HepG2 (cell line): ENCODE measurements around the gene SLC48A1. TPM values are rescaled to one million over a fixed set of nuclear protein-coding genes. Genes with fewer than 3 reads are reported as not detected.

Source experiments
- ATAC-seq: fragments of 200-7000 bp; cut with Tn5 transposase; 3 replicates; pipeline ENCODE4 v1.9.1; 2020; ENCODE audit warnings: mild to moderate bottlenecking, moderate library complexity
- BruUV-seq: library from RNA; stranded (reverse); fragments of 400-500 nt; replicated peaks from 2 replicates; lab custom pipeline; 2021; lab: Mats Ljungman, UMichigan
- CTCF ChIA-PET: fragments of 300-600 bp; formaldehyde crosslinking; extraction: SDS; loops from one replicate; lab custom pipeline; 2021; ENCODE audit warnings: low total read pairs, inconsistent platforms, low intra/inter-chr PET ratio; lab: Yijun Ruan, JAX
- POLR2A ChIA-PET: fragments of 350-600 bp; sonication (Branson Sonifier 250); formaldehyde crosslinking; loops from one replicate; lab custom pipeline; 2020; ENCODE audit warnings: antibody characterized with exemption, inconsistent platforms; lab: Yijun Ruan, JAX
- DNase-seq: peaks from one replicate; pipeline ENCODE4 v3.0.0-alpha.2; 2015; ENCODE audit warnings: low spot score
- FAIRE-seq: peaks from 3 replicates; lab custom pipeline; 2011; peaks lifted over from hg19 to GRCh38; lab: Jason Lieb, UNC
- H2AFZ ChIP-seq: one replicate; pipeline ENCODE4 v1.6.1; 2011; ENCODE audit warnings: low read length, inconsistent platforms
- H3K27ac ChIP-seq: fragments of 300-600 bp; 3 replicates; pipeline ENCODE4 v1.8.0; 2011; ENCODE audit warnings: mixed run types, mild to moderate bottlenecking, mixed read lengths, low read length, inconsistent platforms; ENCODE audit not compliant: insufficient read depth; ENCODE audit errors: extremely low read length
- H3K27me3 ChIP-seq, 2 experiments: fragments of 200-600 bp in 1 of 2; 2 replicates in 1 of 2; 3 replicates in 1 of 2; pipeline versions ENCODE4 v1.6.0 to v1.8.0; 2011; ENCODE audit warnings: low read length in 2 of 2, mild to moderate bottlenecking in 2 of 2, moderate library complexity in 2 of 2, inconsistent platforms in 1 of 2; ENCODE audit not compliant: insufficient read depth in 2 of 2, control insufficient read depth in 1 of 2
- H3K36me3 ChIP-seq, 2 experiments: fragments of 200-600 bp in 1 of 2; replicated peaks in 1 of 2; 2 replicates in 1 of 2; 3 replicates in 1 of 2; pipeline versions ENCODE4 v1.5.1 to v1.8.0; 2011; ENCODE audit warnings: low read length in 2 of 2, inconsistent platforms in 1 of 2; ENCODE audit not compliant: insufficient read depth in 2 of 2, control insufficient read depth in 1 of 2
- H3K4me1 ChIP-seq: 2 replicates; pipeline ENCODE4 v1.5.1; 2012; ENCODE audit warnings: low read length, inconsistent platforms; ENCODE audit not compliant: insufficient read depth
- H3K4me2 ChIP-seq: 2 replicates; pipeline ENCODE4 v1.6.0; 2011; ENCODE audit warnings: low read depth, low read length, inconsistent platforms
- H3K4me3 ChIP-seq, 3 experiments: fragments of 200-600 bp in 1 of 3; sonication (generic), shearing (Covaris generic) in 1 of 3; replicated peaks in 1 of 3; 2 replicates each; pipeline ENCODE4 v1.5.1; 2011 to 2016; ENCODE audit warnings: low read length in 3 of 3, inconsistent platforms in 2 of 3, low read depth in 2 of 3, mild to moderate bottlenecking in 2 of 3, control low read depth in 1 of 3, mixed read lengths in 1 of 3; ENCODE audit not compliant: insufficient read depth in 1 of 3
- H3K79me2 ChIP-seq: one replicate; pipeline ENCODE4 v1.6.1; 2011; ENCODE audit warnings: low read length, inconsistent platforms; ENCODE audit not compliant: insufficient read depth
- H3K9ac ChIP-seq: 2 replicates; pipeline ENCODE4 v1.6.0; 2011; ENCODE audit warnings: mild to moderate bottlenecking, low read depth, low read length, inconsistent platforms; ENCODE audit not compliant: insufficient read depth
- H3K9me3 ChIP-seq: 2 replicates; pipeline ENCODE4 v1.5.1; 2012; ENCODE audit warnings: mild to moderate bottlenecking, low read length
- H4K20me1 ChIP-seq: 2 replicates; pipeline ENCODE4 v1.6.0; 2011; ENCODE audit warnings: inconsistent platforms, mild to moderate bottlenecking, low read length, moderate library complexity; ENCODE audit not compliant: insufficient read depth
- ELF3 ChIP-seq: IDR thresholded peaks from 2 replicates; pipeline ENCODE4 v1.6.1; 2016; ENCODE audit warnings: missing genetic modification reagents, missing compliant biosample characterization
- GATAD2A ChIP-seq: IDR thresholded peaks from 2 replicates; pipeline ENCODE4 v1.6.1; 2016
- HIC2 ChIP-seq: sonication (generic); formaldehyde crosslinking; IDR thresholded peaks from 2 replicates; pipeline ENCODE4 v1.9.0; 2022; ENCODE audit warnings: low read depth, missing genetic modification reagents
- ISX ChIP-seq: sonication (generic); formaldehyde crosslinking; conservative IDR thresholded peaks from 2 replicates; pipeline ENCODE4 v1.5.0; 2020; ENCODE audit warnings: missing genetic modification reagents
- ONECUT2 ChIP-seq: sonication (generic); formaldehyde crosslinking; IDR thresholded peaks from 2 replicates; pipeline ENCODE4 v1.4.0; 2020; ENCODE audit warnings: missing genetic modification reagents
- RFX1 ChIP-seq: fragments of 450-650 bp; IDR thresholded peaks from 2 replicates; pipeline ENCODE4 v1.6.1; 2017
- SYNCRIP ChIP-seq: fragments of 200-400 bp; formaldehyde crosslinking; IDR thresholded peaks from 2 replicates; pipeline ENCODE4 v1.6.1; 2018; ENCODE audit warnings: mild to moderate bottlenecking, low read depth, low read length; ENCODE audit not compliant: insufficient read depth
- TOPORS ChIP-seq: sonication (generic); formaldehyde crosslinking; IDR thresholded peaks from 2 replicates; pipeline ENCODE4 v1.8.0; 2023; ENCODE audit warnings: mild to moderate bottlenecking, missing genetic modification reagents
- ZEB1 ChIP-seq: IDR thresholded peaks from 2 replicates; pipeline ENCODE4 v1.6.1; 2012; ENCODE audit warnings: mild to moderate bottlenecking, low read depth, inconsistent platforms; ENCODE audit not compliant: insufficient replicate concordance
- ZFP41 ChIP-seq: sonication (generic); formaldehyde crosslinking; IDR thresholded peaks from 2 replicates; pipeline ENCODE4 v1.4.0; 2020; ENCODE audit warnings: mild to moderate bottlenecking, missing genetic modification reagents, borderline replicate concordance
- ZNF121 ChIP-seq: sonication (generic); formaldehyde crosslinking; IDR thresholded peaks from 2 replicates; pipeline ENCODE4 v1.5.0; 2020; ENCODE audit warnings: mild to moderate bottlenecking, missing genetic modification reagents
- ZNF30 ChIP-seq: sonication (generic); formaldehyde crosslinking; IDR thresholded peaks from 2 replicates; pipeline ENCODE4 v1.5.0; 2020; ENCODE audit warnings: mild to moderate bottlenecking, missing genetic modification reagents
- ZNF33B ChIP-seq: sonication (generic); formaldehyde crosslinking; IDR thresholded peaks from 2 replicates; pipeline ENCODE4 v1.5.1; 2020; ENCODE audit warnings: mild to moderate bottlenecking, missing genetic modification reagents
- ZNF549 ChIP-seq: sonication (generic); formaldehyde crosslinking; IDR thresholded peaks from 2 replicates; pipeline ENCODE4 v1.5.0; 2020; ENCODE audit warnings: missing genetic modification reagents
- ZNF557 ChIP-seq: sonication (generic); formaldehyde crosslinking; IDR thresholded peaks from 2 replicates; pipeline ENCODE4 v1.4.0; 2020; ENCODE audit warnings: missing genetic modification reagents
- ZNF558 ChIP-seq: sonication (generic); formaldehyde crosslinking; IDR thresholded peaks from 2 replicates; pipeline ENCODE4 v1.9.0; 2022; ENCODE audit warnings: mild to moderate bottlenecking, missing genetic modification reagents, borderline replicate concordance
- ZNF563 ChIP-seq: sonication (generic); formaldehyde crosslinking; IDR thresholded peaks from 2 replicates; pipeline ENCODE4 v1.8.0; 2022; ENCODE audit warnings: mild to moderate bottlenecking, moderate library complexity, missing genetic modification reagents
- WGBS: methylation state at CpG from one replicate; pipeline ENCODE4 v1.1.6; 2017; ENCODE audit warnings: low lambda C conversion rate; 5-methylcytosine and 5-hydroxymethylcytosine counted together
- in situ Hi-C: cut with HindIII; loops from 2 replicates; pipeline ENCODE4 v1.10.0; 2017; ENCODE audit warnings: low pct_unique_long_range_greater_than_20kb; ENCODE audit not compliant: extremely low pct_ligation_motif_present
- intact Hi-C: fragments of 100-400 bp; cut with micrococcal nuclease; formaldehyde crosslinking; loops from one replicate; pipeline ENCODE4 v1.10.0; 2022; ENCODE audit not compliant: unreplicated experiment
- polyA plus RNA-seq, 8 experiments: library from polyadenylated mRNA; depleted of rRNA in 3 of 8; stranded (reverse) in 7 of 8; unstranded in 1 of 8; fragments of >200 nt; fragmentation: Illumina TruSeq in 4 of 8; extraction: Trizol in 4 of 8; gene quantifications; 2 replicates each; pipeline versions ENCODE4 v1.2.1 to v1.2.3, GENCODE V29; 2011 to 2016; ENCODE audit warnings: low read depth in 4 of 8, missing spikeins in 1 of 8, mixed read lengths in 1 of 8; ENCODE audit not compliant: insufficient read depth in 1 of 8
- total RNA-seq, 5 experiments: library from RNA; depleted of rRNA; stranded (reverse); fragments of >200 nt; fragmentation: Illumina TruSeq; extraction: Trizol; gene quantifications; 2 replicates each; pipeline ENCODE4 v1.2.3, GENCODE V29; 2016; ENCODE audit warnings: low read depth in 1 of 5
- TF ChIP-seq, protein P1 (sequence below): sonication (generic); formaldehyde crosslinking; IDR thresholded peaks from 2 replicates; pipeline ENCODE4 v1.4.0; 2020; ENCODE audit warnings: mild to moderate bottlenecking, missing genetic modification reagents

The SLC48A1 gene
- total and polyA plus RNA-seq, 2 of the 13 experiments (the other 11 are each of a cell fraction or from before 2014, with no cell fraction given): 2.2 to 3.7 TPM

DNA sequence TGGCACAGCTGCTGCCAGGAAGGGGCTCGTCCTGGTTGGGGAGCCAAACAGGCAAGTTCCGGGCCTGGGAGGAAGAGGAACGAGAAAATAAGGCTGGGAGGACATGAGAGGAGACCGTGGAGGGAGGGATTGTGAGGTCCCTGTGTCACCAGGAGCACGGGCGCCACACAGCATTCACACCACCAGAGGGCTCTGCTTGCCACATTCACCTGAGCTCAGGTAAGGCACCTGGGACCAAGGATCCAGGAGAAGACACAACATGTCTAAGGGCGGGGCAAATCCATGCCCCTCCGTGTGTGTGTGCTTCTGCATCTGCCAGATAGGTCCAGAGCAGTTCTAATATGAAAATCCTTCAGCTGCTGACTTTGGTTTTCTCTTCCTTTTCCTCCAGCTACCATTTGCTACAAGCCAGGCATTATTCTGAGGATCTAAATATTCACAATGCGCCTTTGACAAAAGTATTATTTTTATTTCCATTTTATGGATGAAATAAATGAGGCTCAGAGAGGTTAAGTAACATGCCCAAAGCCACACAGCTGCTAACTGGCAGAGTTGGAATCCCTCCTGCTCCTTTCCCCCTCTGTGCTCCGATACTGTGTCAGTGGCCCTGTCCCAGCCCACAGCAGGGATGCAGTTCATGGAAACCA is 28.9 kb upstream of the SLC48A1 start (continued):
- TF ChIP-seq HIC2 (CRISPR knock-in tag) (no peak), ONECUT2 (CRISPR knock-in tag) (no peak), SYNCRIP (no peak), RFX1 (no peak)

GRCh38 chr12:47744778-47745436 is 28.1 kb upstream of the SLC48A1 start:
- H3K4me2 ChIP-seq: no peak overlapping the region
- H3K27me3 ChIP-seq: peaks cover 16 to 61% of the 10 kb centered on the region in 2 experiments; a peak in 4 of 5 replicates
- 7% methylated on average over 8 of the region's 8 CpGs for WGBS
- peaks cover 20% of the 10 kb centered on the region for H3K4me1 ChIP-seq
- no peaks in the 10 kb centered on the region for H3K9me3 ChIP-seq
- no TSS peak for BruUV-seq
- ChIA-PET POLR2A (no interaction called here), CTCF (interaction anchor here (0.7 to 3.8 kb wide), 4 partner anchors 22 to 93 kb away, joined by 4 to 21 read pairs (median 16); no protein-coding TSS in a partner anchor)
- no peak for TF ChIP-seq TOPORS (CRISPR knock-in tag)
- no peak for TF ChIP-seq ZNF563
- no peak for TF ChIP-seq ISX (CRISPR knock-in tag)
- TF ChIP-seq ZEB1: no peak
- TF ChIP-seq ELF3 (CRISPR knock-in tag): no peak
- TF ChIP-seq ZNF33B (CRISPR knock-in tag): no peak
- TF ChIP-seq ZNF557: no peak
- TF ChIP-seq, protein P1, sequence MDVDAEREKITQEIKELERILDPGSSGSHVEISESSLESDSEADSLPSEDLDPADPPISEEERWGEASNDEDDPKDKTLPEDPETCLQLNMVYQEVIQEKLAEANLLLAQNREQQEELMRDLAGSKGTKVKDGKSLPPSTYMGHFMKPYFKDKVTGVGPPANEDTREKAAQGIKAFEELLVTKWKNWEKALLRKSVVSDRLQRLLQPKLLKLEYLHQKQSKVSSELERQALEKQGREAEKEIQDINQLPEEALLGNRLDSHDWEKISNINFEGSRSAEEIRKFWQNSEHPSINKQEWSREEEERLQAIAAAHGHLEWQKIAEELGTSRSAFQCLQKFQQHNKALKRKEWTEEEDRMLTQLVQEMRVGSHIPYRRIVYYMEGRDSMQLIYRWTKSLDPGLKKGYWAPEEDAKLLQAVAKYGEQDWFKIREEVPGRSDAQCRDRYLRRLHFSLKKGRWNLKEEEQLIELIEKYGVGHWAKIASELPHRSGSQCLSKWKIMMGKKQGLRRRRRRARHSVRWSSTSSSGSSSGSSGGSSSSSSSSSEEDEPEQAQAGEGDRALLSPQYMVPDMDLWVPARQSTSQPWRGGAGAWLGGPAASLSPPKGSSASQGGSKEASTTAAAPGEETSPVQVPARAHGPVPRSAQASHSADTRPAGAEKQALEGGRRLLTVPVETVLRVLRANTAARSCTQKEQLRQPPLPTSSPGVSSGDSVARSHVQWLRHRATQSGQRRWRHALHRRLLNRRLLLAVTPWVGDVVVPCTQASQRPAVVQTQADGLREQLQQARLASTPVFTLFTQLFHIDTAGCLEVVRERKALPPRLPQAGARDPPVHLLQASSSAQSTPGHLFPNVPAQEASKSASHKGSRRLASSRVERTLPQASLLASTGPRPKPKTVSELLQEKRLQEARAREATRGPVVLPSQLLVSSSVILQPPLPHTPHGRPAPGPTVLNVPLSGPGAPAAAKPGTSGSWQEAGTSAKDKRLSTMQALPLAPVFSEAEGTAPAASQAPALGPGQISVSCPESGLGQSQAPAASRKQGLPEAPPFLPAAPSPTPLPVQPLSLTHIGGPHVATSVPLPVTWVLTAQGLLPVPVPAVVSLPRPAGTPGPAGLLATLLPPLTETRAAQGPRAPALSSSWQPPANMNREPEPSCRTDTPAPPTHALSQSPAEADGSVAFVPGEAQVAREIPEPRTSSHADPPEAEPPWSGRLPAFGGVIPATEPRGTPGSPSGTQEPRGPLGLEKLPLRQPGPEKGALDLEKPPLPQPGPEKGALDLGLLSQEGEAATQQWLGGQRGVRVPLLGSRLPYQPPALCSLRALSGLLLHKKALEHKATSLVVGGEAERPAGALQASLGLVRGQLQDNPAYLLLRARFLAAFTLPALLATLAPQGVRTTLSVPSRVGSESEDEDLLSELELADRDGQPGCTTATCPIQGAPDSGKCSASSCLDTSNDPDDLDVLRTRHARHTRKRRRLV: no peak
- no peak for TF ChIP-seq ZNF549 (CRISPR knock-in tag)
- TF ChIP-seq ZNF558 (CRISPR knock-in tag): no peak
- no peak for TF ChIP-seq ZFP41 (CRISPR knock-in tag)
- TF ChIP-seq ZNF30 (CRISPR knock-in tag): no peak
- no peak for TF ChIP-seq GATAD2A (CRISPR knock-in tag)
- no peak for TF ChIP-seq ZNF121 (CRISPR knock-in tag)
- H3K36me3 ChIP-seq: no peaks in the 10 kb centered on the region
- no peak for FAIRE-seq
- H2AFZ ChIP-seq: no peak overlapping the region
- ATAC-seq: no peak
- H3K9ac ChIP-seq: no peak overlapping the region
- no peaks in the 10 kb centered on the region for H3K79me2 ChIP-seq
- no peaks in the 10 kb centered on the region for H4K20me1 ChIP-seq
- DNase-seq: no peak
- intact Hi-C loops: no loop called here
- no peak overlapping the region for H3K4me3 ChIP-seq
- in situ Hi-C loops: loop anchor here (5.0 kb wide), 1 partner anchor 32 kb away; no protein-coding TSS in a partner anchor
- H3K27ac ChIP-seq: no peak overlapping the region
